ENCODE data around the gene PUSL1. TPM values are rescaled to one million over a fixed set of nuclear protein-coding genes. Genes with fewer than 3 reads are reported as not detected.

PUSL1 gene, protein sequence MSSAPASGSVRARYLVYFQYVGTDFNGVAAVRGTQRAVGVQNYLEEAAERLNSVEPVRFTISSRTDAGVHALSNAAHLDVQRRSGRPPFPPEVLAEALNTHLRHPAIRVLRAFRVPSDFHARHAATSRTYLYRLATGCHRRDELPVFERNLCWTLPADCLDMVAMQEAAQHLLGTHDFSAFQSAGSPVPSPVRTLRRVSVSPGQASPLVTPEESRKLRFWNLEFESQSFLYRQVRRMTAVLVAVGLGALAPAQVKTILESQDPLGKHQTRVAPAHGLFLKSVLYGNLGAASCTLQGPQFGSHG
- 10 to 100 TPM in 2 of 3 donors, 1 to 10 TPM in 1; 6.6 to 13.5 (median 12.8) TPM for polyA plus RNA-seq

DNA sequence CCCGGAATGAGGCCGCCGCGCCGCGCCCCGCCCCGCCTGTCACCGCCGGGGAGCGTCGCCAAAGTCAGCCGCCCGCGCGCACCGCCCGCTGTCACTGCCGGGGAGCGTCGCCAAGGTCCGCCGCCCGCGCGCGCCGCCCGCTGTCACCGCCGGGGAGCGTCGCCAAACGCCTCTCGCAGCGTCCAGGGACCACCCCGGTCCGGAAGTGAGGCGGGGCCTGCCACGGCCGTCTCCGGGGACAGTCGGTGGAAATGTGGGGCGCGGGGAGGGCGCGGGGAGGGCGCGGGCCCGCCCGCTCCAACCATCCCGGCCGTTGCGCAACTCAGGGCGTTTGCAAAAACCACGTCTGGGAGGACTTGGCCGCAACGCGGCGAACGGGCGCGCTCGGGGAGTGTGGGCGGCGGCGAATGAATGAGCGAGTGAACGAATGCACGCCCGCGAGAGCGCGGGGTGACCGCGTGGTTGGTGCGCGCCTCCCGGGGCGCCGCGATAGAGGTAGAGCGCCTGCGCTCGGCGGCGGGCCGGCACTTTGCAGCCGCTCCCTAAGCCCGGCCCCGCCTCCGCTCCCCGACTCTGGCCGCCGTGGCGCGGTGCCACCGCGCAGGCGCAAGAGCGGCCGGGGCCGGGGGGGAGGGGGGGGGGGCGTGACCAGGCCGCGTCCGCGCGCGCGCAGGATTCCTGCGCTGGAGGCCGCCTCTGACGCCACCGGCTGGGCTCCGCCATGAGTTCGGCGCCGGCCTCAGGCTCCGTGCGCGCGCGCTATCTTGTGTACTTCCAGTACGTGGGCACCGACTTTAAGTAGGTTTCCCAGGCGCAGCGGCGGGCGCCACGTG lies at the start of gene PUSL1, which contains the start of gene ACAP3:
Gene PUSL1, plus strand, starts transcription at position 675 of the 833 bp plus-strand sequence. Its CDS starts 47 bp downstream, at position 722.
Gene ACAP3, minus strand, starts transcription at position 8 of the 833 bp plus-strand sequence. CDS start 115 bp downstream, outside the sequence.
- WGBS, 3 donors: 0 to 1% (median 0%) methylated on average over 79 to 126 of the region's 131 CpGs
- H3K27ac ChIP-seq (ENCODE audit: low read depth, low read length): peak within 1 kb of the TSS; percentile 66

DNA sequence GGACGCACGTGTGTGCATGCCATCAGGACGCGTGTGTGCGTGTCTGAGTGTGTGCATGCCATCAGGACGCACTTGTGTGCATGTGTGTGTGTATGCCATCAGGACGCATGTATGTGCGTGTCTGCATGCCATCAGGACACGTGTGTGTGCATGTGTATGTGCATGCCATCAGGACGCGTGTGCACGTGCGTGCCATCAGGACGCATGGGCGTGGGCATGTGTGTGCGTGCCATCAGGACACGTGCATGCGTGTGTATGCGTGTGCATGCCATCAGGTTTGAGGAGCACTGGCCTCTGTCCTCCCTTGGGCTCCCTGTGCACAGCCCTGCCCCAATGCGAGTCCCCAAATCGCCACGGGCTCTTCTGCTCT lies 49.3 kb upstream of the PUSL1 start:
- WGBS, 3 donors: 94 to 96% (median 95%) methylated on average over 21 to 22 of the region's 22 CpGs

DNA sequence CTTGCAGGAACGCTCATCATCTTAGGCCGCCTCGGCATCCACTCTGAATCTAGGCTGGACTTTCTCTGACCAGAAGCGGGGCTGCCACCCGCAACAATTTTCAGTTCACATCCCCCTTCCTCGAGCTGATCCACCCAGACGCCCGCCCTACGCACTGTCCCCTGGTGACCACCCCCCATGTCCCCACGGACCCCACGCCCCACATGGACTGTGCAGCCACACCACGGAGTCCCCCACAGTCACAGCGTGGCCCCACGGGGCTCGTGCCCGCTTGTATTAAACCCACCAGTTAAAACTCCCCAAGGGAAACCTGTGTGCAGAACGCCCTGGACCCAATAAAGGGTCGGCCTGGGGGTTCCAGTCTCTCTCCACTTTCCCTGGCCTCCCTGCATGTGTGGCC lies 48.9 kb upstream of the PUSL1 start:
- H3K27ac ChIP-seq (ENCODE audit: low read depth, low read length): no peak overlapping the region
- 89 to 94% (median 93%) methylated on average over 18 of the region's 18 CpGs for WGBS, 3 donors

More for the DNA sequence above, 49.3 kb upstream of the PUSL1 start:
- no peak overlapping the region for H3K27ac ChIP-seq (ENCODE audit: low read depth, low read length)

DNA sequence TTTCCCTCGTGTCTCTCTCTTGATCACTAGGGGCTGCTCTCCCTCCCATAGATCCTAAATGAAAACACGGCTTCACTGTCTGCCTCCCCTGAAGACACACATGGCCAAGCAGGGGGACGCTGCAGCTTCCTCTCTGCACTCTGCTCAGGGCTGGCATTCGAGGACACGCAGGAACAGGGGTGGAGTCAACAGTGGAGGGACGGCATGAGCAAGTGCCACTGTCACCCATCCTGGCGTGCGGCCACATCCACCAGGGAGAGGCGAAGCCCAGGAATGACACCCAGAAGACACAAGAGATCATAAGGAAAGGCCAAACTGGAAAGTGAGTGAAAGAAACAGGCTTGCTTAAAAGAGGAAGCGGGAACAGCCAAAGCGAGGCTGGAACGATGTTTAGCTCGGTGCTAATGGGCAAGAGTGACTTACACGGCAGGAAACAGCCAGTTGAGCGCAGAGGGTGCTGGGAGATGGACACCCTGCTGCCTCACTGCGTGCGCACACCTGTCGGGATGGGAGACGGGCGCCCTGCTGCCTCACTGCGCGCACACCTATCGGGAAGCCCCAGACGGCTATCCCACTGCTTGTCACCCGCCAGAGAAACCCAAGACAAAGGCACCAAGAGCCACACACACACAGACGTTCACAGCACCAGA lies 48.3 kb upstream of the PUSL1 start:
- no peak overlapping the region for H3K27ac ChIP-seq (ENCODE audit: low read depth, low read length)

DNA sequence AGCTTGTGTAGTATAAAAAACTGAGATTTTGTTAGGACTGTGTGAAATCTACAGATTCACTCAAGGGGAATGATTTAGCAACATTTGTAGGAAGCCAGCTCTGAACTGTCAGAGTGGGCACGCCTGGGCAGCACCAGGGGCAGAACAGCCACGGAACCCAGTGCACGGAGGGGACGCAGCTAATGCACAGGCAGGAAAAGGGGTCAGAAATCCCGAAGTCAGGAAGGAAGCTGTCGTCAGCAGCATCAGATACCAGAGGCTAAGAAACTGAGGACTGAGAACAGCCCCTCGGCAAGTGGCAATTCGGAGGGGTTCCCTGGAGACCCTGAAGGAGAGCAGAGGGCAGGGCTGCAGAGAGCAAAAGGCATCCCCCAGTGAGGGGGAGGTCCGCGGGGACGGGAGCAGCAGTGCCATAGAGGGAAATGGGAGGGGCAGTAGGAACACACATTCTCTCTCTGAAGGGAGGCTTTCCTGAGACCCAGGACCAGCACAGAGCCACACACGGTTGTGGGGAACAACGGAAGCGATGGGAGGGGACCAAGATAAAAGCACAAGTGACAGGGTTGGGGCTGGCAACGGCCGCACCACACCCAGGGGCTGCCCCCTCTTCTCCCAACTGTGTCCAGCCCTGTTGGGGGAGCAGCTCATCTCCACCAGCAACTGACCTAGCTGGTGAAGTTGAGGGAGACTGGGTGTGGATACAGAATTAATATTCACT lies 47.4 kb upstream of the PUSL1 start:
- WGBS, 3 donors: 50 to 77% (median 55%) methylated on average over 16 of the region's 16 CpGs
- H3K27ac ChIP-seq (ENCODE audit: low read depth, low read length): no peak overlapping the region

More for the DNA sequence above, 48.3 kb upstream of the PUSL1 start:
- WGBS, 3 donors: 77 to 85% (median 81%) methylated on average over 26 of the region's 26 CpGs

DNA sequence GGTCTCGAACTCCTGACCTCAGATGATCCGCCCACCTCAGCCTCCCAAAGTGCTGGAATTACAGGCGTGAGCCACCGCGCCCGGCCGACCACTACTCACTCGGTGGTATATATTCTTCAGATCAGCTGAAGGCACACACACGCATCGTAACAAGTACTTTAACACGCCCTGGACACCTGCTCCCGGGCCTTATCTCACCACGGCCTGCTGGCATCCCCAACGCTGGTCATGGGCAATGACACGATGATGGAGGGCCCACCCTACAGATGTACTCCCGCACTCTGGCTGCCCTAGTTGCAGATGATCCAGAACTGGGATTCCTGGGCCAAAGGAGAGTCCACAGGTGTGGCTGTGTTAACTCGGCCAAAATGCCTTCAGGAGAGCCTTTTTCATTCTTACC lies 46.3 kb upstream of the PUSL1 start:
- 95 to 97% (median 96%) methylated on average over 17 of the region's 17 CpGs for WGBS, 3 donors
- no peak overlapping the region for H3K27ac ChIP-seq (ENCODE audit: low read depth, low read length)

DNA sequence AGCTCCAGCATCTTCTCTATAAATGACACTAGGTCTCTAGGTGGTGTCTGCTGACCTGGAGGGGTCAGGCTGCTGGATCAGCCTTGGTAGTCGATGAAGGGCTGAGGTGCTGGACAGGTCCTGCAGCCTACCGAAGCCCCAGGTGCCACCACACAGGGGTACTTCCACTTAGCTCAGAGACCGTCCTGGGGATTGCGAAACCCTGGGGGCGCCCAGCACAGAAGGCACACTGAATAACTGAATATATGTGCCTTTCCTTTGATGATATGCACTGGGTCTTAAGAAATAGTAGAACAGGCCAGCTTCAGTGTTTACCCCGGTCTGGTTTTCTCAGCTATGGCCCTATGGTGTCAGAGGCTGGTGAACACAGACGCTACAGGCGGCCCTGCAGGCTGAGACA lies 45.6 kb upstream of the PUSL1 start:
- WGBS, 3 donors: 84 to 89% (median 86%) methylated on average over 8 of the region's 8 CpGs
- H3K27ac ChIP-seq (ENCODE audit: low read depth, low read length): no peak overlapping the region

DNA sequence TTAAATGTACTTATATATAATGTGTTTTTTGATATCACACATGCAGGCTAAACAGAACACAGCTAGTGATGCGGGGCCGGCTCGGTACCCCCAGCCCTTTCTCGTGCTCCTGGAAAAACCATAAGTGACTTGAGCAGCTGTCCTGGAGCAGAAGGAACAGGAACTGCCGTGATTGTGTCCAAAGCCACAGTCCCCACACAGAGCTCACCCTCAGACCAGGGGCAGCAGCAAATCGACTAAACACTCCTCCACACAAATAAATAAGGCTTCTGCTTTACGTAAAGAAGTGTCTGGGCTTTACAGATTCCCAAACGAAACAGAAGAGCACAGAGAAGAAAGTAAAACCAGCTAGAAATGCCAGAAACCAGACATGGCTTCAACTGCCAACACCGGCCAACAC lies 44.4 kb upstream of the PUSL1 start:
- H3K27ac ChIP-seq (ENCODE audit: low read depth, low read length): no peak overlapping the region
- 86 to 87% (median 86%) methylated on average over 9 of the region's 9 CpGs for WGBS, 3 donors

DNA sequence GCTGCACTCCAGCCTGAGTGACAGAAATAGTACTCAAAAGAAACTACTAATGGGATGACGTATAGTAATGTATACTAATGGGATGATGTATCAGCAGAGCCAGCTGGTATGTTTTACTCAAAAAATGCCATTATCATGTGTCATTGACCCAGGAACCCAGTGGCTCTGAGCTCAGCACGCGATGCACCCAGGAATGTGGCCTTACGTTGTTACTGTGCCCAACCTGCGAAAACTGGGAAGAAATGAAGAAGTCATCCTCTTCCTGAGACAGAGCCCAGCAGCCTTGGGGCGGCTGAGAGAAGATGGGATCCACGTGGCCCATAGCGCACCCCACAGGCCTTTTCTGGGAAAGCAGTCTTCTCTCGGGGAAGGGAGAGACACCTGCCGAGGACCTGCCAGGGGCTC lies 43.5 kb upstream of the PUSL1 start:
- H3K27ac ChIP-seq (ENCODE audit: low read depth, low read length): no peak overlapping the region
- 82 to 87% (median 84%) methylated on average over 10 of the region's 10 CpGs for WGBS, 3 donors

DNA sequence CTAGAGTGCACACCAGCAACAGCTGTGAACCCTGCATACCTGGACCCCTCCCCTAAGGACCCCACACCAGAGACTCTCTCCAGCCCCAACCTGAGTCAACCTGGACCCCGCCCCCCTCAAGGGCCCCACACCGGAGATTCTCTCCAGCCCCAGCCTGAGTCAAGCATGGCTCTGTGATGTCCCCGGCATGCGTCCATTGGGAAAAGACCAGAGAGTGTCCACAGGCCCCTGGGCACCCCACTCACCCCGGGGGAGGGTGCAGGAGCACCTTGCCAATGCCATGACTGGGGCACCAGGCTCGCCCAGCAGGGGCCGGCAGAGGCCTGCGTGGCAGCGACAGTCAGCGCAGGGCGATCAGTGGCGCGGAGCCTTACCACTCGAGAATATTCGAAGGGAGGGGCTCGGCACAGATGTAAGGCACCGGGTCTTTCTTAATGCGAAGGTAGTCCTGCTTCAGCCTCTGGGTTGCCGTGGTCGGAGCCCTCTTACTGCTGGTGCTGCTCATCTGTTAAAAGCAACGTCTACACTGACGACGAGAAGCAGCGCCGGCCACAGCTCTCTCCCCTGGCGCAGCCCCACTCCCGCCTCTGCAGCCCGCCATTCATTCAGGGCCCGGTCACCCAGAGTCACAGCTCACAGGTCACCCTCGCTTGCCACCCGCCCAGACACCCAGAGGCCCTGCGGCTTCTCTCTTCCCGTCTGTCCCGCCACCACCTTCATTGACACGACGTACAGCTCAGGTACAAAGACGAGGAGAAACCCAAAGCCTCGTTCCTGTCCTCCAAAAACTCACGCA lies 40.7 kb upstream of the PUSL1 start:
- no peak overlapping the region for H3K27ac ChIP-seq (ENCODE audit: low read depth, low read length)
- 94 to 96% (median 94%) methylated on average over 39 of the region's 39 CpGs for WGBS, 3 donors

DNA sequence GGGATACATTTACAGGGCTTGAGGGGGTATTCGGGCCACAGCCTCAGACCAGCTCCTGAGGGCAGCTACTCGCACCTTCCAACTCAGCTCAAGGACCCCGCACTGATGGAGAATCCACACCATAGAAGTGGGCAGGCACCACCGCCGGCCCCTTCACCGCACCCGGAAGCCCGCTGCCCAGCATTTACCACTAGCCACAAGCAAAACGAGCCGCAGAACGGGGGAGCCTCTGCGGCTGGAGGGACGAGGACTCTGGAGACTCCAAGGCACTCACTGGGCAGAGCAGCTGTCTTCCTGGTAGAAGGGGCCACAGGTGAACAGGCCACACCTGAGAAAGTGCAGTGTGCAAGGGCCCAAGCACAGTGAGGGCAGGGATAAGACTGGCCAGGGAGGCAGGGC lies 40.1 kb upstream of the PUSL1 start:
- 95 to 97% (median 96%) methylated on average over 13 of the region's 13 CpGs for WGBS, 3 donors
- no peak overlapping the region for H3K27ac ChIP-seq (ENCODE audit: low read depth, low read length)

DNA sequence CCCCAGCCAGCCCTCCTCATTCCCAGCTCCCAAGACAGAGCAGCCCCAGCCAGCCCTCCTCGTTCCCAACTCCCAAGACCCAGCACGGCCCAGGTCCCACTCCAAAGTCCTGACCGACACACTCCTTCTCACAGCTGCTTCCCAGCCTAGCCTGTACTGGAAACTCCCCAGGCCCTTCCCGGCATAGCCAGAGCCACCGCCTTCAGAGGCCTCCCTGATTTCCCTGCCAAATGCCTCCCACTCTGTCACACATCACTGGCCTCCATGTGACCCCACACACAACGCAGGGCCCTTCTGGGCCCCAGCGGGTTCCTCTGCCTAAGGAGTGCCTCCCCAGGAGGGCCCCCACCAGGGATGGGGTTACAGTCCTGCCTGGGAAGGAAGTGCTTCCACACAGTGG lies 37.6 kb upstream of the PUSL1 start:
- H3K27ac ChIP-seq (ENCODE audit: low read depth, low read length): no peak overlapping the region
- WGBS, 3 donors: 61 to 70% (median 65%) methylated on average over 7 of the region's 7 CpGs

DNA sequence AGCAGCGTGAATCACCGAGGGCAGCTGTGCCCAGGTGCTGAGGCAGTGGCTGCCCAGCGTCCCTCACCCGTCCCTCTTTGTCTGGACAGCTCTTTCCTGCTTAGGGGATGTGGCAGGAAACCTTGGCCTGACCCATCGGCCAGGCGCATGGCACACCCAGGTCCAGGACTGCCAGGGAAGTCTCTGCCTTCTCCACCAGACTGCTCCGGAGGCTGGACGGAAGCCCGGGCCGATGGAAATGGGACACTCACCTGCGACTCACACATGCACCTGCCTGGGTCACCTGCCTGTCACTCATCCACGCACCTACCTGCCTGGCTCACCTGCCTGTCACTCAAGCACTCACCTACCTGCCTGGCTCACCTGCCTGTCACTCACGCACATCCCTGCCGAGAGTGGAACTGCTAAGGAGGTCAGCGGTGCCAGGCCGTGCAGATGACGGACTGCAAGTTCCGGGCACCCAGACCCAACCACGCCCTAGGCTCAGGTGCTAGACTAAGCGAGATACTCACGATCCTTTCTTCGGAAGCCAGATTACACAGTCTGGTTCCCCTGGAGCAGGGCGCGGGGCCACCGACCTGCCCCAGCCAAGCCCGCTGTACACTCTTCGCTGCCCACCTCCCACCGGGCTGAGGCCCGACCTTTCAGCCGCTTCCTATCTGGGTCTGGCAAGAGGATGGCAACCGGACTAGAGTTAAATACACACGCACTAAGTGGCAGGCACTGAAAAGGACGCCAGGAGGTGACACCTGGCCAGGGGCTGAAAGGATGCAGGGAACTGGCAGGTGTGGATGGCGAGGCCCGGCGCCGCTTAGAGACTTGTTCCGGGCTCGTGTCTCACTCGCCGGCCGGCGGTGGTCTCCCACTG lies 35.8 kb upstream of the PUSL1 start:
- WGBS, 3 donors: 19 to 37% (median 28%) methylated on average over 43 of the region's 43 CpGs

DNA sequence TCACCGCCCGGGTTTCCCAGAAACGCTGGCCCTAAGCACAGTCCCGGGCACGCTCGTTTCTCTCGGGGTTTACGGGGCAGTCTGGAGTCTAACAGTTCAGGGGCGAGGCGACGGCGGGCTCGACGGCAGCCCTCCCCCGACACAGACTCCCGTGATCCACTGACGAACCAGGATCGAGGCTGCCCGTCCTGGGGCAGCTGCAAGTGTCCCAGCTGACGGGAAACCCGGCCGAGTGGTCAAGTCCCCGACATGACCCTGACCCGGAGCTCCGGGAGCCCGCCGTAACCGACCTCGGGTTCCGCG lies 35.2 kb upstream of the PUSL1 start:
- 0% methylated on average over 30 to 31 of the region's 31 CpGs for WGBS, 3 donors
- H3K27ac ChIP-seq (ENCODE audit: low read depth, low read length): no peak overlapping the region

More for the DNA sequence above, 35.8 kb upstream of the PUSL1 start:
- no peak overlapping the region for H3K27ac ChIP-seq (ENCODE audit: low read depth, low read length)

DNA sequence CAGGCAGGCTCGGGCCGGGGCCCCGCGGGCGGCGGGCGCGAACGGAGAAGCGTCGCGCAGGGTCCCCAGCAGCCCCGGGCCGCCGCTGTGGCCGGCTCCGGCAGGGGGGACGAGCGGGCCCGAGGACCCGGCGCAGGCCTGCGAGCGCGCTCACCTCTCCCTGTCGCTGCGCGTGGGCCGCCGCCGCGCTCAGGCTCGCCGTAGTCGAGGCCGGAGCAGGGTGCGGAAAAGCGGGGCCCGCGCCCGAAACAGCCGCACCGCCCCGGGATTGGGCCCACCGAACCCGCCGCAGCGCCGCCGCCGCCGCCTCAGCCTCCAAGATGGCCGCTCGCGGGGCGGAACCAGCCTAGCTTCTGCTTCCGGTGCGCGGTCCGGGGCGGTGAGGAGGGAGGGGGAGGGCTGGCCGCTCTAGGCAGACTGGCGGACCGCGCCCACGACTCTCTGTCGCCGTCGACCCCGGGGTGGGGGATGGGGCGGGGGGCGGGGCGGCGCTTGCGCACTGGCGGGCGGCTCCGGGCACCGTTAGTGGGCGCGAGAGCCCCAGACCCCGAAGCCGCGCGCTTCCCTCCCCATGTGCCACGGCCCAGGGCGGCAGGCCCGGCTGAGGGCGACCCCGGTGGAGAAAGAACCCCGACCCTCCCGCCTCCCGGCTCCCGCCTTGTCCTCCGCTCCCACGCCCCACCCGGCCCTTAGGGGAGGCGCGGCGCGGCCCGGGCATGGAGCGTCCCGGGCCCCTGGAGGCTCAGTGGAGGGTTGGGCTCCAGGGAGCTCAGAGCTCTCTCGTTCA lies 34.7 kb upstream of the PUSL1 start, which contains the start of gene UBE2J2:
Gene UBE2J2, minus strand, starts transcription at position 343 of the 787 bp plus-strand sequence. CDS start 5,862 bp downstream, outside the sequence.
- 0 to 1% (median 1%) methylated on average over 55 to 105 of the region's 105 CpGs for WGBS, 3 donors
- H3K27ac ChIP-seq (ENCODE audit: low read depth, low read length): peak within 1 kb of the TSS; percentile 61

DNA sequence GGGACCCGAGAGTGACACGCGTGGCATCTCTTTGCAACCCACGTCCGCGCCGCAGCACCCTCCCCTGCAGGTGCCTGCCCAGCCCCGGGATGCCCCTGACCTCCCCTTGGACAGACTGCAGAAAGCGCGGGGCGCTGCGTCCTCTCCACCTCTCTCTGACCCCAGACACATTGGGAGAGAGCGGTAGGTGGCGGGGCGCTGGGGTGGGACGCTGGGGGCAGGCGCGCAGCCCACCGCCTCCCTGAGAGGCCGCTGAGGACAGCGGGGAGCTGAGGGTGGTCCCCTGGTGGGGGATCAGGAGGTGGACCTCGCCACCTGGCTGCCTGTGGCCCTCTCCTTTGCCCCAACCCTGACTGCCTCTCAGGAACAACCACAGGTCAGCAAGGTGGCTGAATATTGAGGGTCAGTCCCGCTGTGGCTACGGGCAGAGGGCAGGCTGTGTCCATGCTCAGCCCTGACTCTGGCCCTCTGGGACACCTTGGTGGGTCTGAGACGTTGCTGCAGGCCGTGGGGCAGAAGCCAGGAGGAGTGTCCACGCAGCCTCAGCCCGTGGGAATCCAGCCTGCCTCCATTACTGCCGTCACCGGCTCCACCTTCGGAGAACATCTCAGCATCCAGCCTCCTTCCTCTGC lies 34.0 kb upstream of the PUSL1 start:
- WGBS, 3 donors: 20 to 23% (median 22%) methylated on average over 31 of the region's 31 CpGs
- no peak overlapping the region for H3K27ac ChIP-seq (ENCODE audit: low read depth, low read length)
